ENCODE measurements around the gene AP2B1.

The AP2B1 gene

DNA sequence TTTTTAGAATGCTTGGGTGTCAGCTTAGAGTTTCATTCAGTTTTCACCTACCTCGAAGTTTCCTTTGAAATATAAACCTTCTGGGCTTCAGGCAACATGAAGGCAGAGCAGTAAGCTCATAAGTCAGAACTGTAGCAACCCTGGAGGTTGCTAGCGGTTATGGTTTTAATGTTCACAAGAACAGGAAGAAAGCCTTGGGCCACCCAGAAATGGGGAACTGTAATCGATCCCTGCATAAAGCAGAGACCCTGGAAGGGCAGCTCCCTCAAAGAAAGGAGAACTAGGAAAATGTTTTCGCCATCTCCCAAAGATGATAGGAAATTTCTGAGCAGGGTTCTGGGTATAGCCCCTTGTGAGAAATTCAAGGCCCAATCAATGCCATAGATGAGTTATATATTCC is 96.5 kb downstream of the AP2B1 start:
- no peaks in the 10 kb centered on the region for H3F3A ChIP-seq (ENCODE audit: control insufficient read depth, insufficient read depth)
- H3K9me2 ChIP-seq (replicated peaks; ENCODE audit: control insufficient read depth, low read length): no peaks in the 10 kb centered on the region
- H3K27ac ChIP-seq (ENCODE audit: low read depth, low read length): no peak overlapping the region
- peaks cover 38% of the 10 kb centered on the region for H3K36me3 ChIP-seq (ENCODE audit: control insufficient read depth, low read length)
- TF ChIP-seq EZH2phosphoT487 (IDR thresholded peaks at IDR 0.05; ENCODE audit: borderline replicate concordance, low read length): no peak
- TF ChIP-seq, protein P1, sequence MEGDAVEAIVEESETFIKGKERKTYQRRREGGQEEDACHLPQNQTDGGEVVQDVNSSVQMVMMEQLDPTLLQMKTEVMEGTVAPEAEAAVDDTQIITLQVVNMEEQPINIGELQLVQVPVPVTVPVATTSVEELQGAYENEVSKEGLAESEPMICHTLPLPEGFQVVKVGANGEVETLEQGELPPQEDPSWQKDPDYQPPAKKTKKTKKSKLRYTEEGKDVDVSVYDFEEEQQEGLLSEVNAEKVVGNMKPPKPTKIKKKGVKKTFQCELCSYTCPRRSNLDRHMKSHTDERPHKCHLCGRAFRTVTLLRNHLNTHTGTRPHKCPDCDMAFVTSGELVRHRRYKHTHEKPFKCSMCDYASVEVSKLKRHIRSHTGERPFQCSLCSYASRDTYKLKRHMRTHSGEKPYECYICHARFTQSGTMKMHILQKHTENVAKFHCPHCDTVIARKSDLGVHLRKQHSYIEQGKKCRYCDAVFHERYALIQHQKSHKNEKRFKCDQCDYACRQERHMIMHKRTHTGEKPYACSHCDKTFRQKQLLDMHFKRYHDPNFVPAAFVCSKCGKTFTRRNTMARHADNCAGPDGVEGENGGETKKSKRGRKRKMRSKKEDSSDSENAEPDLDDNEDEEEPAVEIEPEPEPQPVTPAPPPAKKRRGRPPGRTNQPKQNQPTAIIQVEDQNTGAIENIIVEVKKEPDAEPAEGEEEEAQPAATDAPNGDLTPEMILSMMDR (IDR thresholded peaks at IDR 0.05; ENCODE audit: low read depth, low read length, poor library complexity, severe bottlenecking): no peak
- no peak overlapping the region for H3K4me2 ChIP-seq (ENCODE audit: low read length)
- no peaks in the 10 kb centered on the region for H3K9me3 ChIP-seq (ENCODE audit: control insufficient read depth, insufficient read depth, low read length)
- no peak overlapping the region for H3K4me3 ChIP-seq (ENCODE audit: low read length)
- no peaks in the 10 kb centered on the region for H3K79me2 ChIP-seq (ENCODE audit: control insufficient read depth, low read length)
- H3K4me1 ChIP-seq (ENCODE audit: control insufficient read depth, low read length): no peaks in the 10 kb centered on the region
- no peaks in the 10 kb centered on the region for H4K20me1 ChIP-seq (ENCODE audit: control insufficient read depth, insufficient read depth, low read depth, low read length)
- H3K27me3 ChIP-seq (ENCODE audit: control insufficient read depth, low read length): no peaks in the 10 kb centered on the region

DNA sequence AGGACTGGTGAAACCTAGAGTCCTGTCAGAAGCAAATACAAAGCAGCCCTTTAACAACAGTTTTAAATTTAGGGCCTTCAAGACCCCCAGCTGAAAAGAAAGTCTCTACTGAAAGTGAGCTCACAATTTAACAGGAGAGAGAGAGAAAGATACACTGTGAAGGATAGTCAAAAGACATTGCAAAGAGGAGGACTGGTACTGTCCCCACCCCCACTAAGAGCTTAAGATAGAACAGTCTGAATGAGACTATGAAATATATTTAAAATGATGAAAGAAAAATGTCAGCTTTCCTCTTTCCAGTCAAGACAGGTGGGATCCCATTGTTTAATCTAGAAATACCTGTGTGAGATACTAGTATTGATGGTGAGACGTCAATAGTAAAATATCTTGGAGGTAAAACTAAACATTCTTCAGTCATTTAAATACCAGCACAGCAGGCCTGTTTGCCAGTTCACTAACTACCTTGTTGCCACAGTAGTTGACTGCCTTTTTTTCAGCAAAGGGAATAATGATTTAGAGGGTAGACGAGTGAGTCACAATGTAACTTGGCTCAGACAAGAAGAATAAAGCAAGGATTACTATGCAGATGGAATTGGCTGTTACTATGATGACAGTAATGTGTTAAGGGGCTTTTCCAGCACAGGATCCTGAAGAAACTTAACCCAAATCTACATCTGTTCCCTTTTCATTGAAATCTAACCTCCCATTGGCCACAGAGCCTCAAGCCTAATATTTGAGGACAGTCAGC is 97.1 kb downstream of the AP2B1 start:
- no peak overlapping the region for H3K4me2 ChIP-seq (ENCODE audit: low read length)
- H3K27me3 ChIP-seq (ENCODE audit: control insufficient read depth, low read length): no peaks in the 10 kb centered on the region
- H3K9me2 ChIP-seq (replicated peaks; ENCODE audit: control insufficient read depth, low read length): no peaks in the 10 kb centered on the region
- no peaks in the 10 kb centered on the region for H3K79me2 ChIP-seq (ENCODE audit: control insufficient read depth, low read length)
- H3F3A ChIP-seq (ENCODE audit: control insufficient read depth, insufficient read depth): no peaks in the 10 kb centered on the region
- no peak overlapping the region for H3K4me3 ChIP-seq (ENCODE audit: low read length)
- no peak overlapping the region for H3K27ac ChIP-seq (ENCODE audit: low read depth, low read length)
- peaks cover 38% of the 10 kb centered on the region for H3K36me3 ChIP-seq (ENCODE audit: control insufficient read depth, low read length)
- no peaks in the 10 kb centered on the region for H3K9me3 ChIP-seq (ENCODE audit: control insufficient read depth, insufficient read depth, low read length)
- H3K4me1 ChIP-seq (ENCODE audit: control insufficient read depth, low read length): no peaks in the 10 kb centered on the region
- TF ChIP-seq, protein P1 (IDR thresholded peaks at IDR 0.05; ENCODE audit: low read depth, low read length, poor library complexity, severe bottlenecking): no peak
- TF ChIP-seq EZH2phosphoT487 (IDR thresholded peaks at IDR 0.05; ENCODE audit: borderline replicate concordance, low read length): no peak
- H4K20me1 ChIP-seq (ENCODE audit: control insufficient read depth, insufficient read depth, low read depth, low read length): no peaks in the 10 kb centered on the region

DNA sequence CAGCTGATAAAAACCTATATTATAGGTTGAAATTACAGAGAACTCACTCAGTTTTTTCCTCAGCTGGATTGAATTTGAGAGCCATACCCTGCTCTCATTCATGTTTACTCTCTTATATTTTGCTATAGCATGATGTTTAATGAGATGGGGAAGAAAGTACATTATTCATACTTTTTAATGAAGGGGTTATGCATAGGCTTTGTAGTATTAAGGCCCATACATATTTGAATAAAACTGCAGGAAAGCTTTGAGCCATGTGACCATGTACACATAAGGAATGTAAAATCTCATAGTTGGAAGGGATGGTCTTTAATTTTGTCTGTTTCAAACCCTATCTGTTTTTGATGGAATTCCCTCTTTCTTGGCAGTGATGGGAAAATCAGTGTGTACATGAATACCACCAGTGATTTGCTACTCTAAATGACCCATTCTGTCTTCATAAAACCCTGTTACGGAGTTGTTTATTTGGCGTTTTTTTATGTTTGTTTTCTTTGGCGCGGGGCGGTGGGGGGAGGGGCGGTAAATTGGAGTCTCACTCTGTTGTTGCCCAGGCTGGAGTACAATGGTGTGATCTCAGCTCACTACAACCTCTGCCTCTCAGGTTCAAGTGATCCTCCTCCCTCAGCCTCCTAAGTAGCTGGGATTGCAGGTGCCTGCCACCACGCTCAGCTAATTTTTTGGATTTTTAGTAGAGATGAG is 105.5 kb downstream of the AP2B1 start:
- H3K79me2 ChIP-seq (ENCODE audit: control insufficient read depth, low read length): no peaks in the 10 kb centered on the region
- H3K4me3 ChIP-seq (ENCODE audit: low read length): no peak overlapping the region
- no peaks in the 10 kb centered on the region for H3K4me1 ChIP-seq (ENCODE audit: control insufficient read depth, low read length)
- no peaks in the 10 kb centered on the region for H3K9me2 ChIP-seq (replicated peaks; ENCODE audit: control insufficient read depth, low read length)
- H3K4me2 ChIP-seq (ENCODE audit: low read length): no peak overlapping the region
- no peaks in the 10 kb centered on the region for H3K27me3 ChIP-seq (ENCODE audit: control insufficient read depth, low read length)
- peaks cover 29% of the 10 kb centered on the region for H3K36me3 ChIP-seq (ENCODE audit: control insufficient read depth, low read length)
- TF ChIP-seq EZH2phosphoT487 (IDR thresholded peaks at IDR 0.05; ENCODE audit: borderline replicate concordance, low read length): no peak
- TF ChIP-seq, protein P1 (IDR thresholded peaks at IDR 0.05; ENCODE audit: low read depth, low read length, poor library complexity, severe bottlenecking): no peak
- H3K27ac ChIP-seq (ENCODE audit: low read depth, low read length): no peak overlapping the region
- no peaks in the 10 kb centered on the region for H3F3A ChIP-seq (ENCODE audit: control insufficient read depth, insufficient read depth)
- no peaks in the 10 kb centered on the region for H4K20me1 ChIP-seq (ENCODE audit: control insufficient read depth, insufficient read depth, low read depth, low read length)
- no peaks in the 10 kb centered on the region for H3K9me3 ChIP-seq (ENCODE audit: control insufficient read depth, insufficient read depth, low read length)

Data from DOHH2 (cell line).